ENCODE data around the gene LSM10. TPM values are rescaled to one million over a fixed set of nuclear protein-coding genes. Genes with fewer than 3 reads are reported as not detected.

LSM10 gene
- total RNA-seq, 4 donors from 2014 or later, result 19.2 to 22.6 (median 21.4) TPM

GRCh38 chr1:36358514-36359084 is 39.1 kb downstream of the LSM10 start:
- Histone ChIP-seq H3K36me3 (peaks cover 76% of the 10 kb centered on the region), H3K27me3 (no peaks in the 10 kb centered on the region), H3K27ac (no peak overlapping the region), H3K4me3 (no peak overlapping the region), H3K4me1 (no peaks in the 10 kb centered on the region), H3K9me3 (no peaks in the 10 kb centered on the region)
- 91% methylated on average over 13 of the region's 13 CpGs for WGBS
- no peak for DNase-seq (ENCODE audit: low spot score in 2 of 2)
- TF ChIP-seq POLR2A (IDR thresholded peaks at IDR 0.05) (no peak), CTCF (IDR thresholded peaks at IDR 0.05) (no peak), POLR2AphosphoS5 (IDR thresholded peaks at IDR 0.05) (no peak), EP300 (IDR thresholded peaks at IDR 0.05) (no peak)

GRCh38 chr1:36355811-36356210 is 41.9 kb downstream of the LSM10 start:
- H3K4me3 ChIP-seq, result no peak overlapping the region
- TF ChIP-seq EP300 (IDR thresholded peaks at IDR 0.05) (no peak), POLR2AphosphoS5 (IDR thresholded peaks at IDR 0.05) (no peak), CTCF (IDR thresholded peaks at IDR 0.05) (no peak), POLR2A (IDR thresholded peaks at IDR 0.05) (no peak)
- no peaks in the 10 kb centered on the region for H3K9me3 ChIP-seq
- H3K36me3 ChIP-seq, result peaks cover 64% of the 10 kb centered on the region
- no peak for DNase-seq (ENCODE audit: low spot score in 2 of 2)
- WGBS, result 68% methylated on average over 4 of the region's 4 CpGs
- no peaks in the 10 kb centered on the region for H3K27me3 ChIP-seq
- H3K4me1 ChIP-seq, result peaks cover 17% of the 10 kb centered on the region
- no peak overlapping the region for H3K27ac ChIP-seq

- Histone ChIP-seq H3K36me3 (peaks cover 61% of the 10 kb centered on the region), H3K27me3 (no peaks in the 10 kb centered on the region), H3K27ac (no peak overlapping the region), H3K4me3 (no peak overlapping the region), H3K9me3 (no peaks in the 10 kb centered on the region), H3K4me1 (peaks cover 30% of the 10 kb centered on the region)
- WGBS, result 96% methylated on average over 11 of the region's 11 CpGs
- TF ChIP-seq POLR2A (IDR thresholded peaks at IDR 0.05) (no peak), POLR2AphosphoS5 (IDR thresholded peaks at IDR 0.05) (no peak), CTCF (IDR thresholded peaks at IDR 0.05) (no peak), EP300 (IDR thresholded peaks at IDR 0.05) (no peak)
- no peak for DNase-seq (ENCODE audit: low spot score in 2 of 2)
Observed at GRCh38 chr1:36354486-36354885, 43.2 kb downstream of the LSM10 start.

- H3K4me1 ChIP-seq, result peaks cover 38% of the 10 kb centered on the region
- no peaks in the 10 kb centered on the region for H3K9me3 ChIP-seq
- no peak overlapping the region for H3K27ac ChIP-seq
- no peak for DNase-seq (ENCODE audit: low spot score in 2 of 2)
- H3K4me3 ChIP-seq, result no peak overlapping the region
- no peak for TF ChIP-seq CTCF (IDR thresholded peaks at IDR 0.05)
- TF ChIP-seq EP300 (IDR thresholded peaks at IDR 0.05), result no peak
- TF ChIP-seq POLR2AphosphoS5 (IDR thresholded peaks at IDR 0.05), result no peak
- TF ChIP-seq POLR2A (IDR thresholded peaks at IDR 0.05), result no peak
- no peaks in the 10 kb centered on the region for H3K27me3 ChIP-seq
- H3K36me3 ChIP-seq, result peaks cover 54% of the 10 kb centered on the region
- WGBS, result 83% methylated on average over 14 of the region's 15 CpGs
Observed at GRCh38 chr1:36352910-36353878, 44.5 kb downstream of the LSM10 start.

All from suprapubic skin (tissue), 4 donors.